GM23338 (cell line): ENCODE measurements around the gene EIF4E2. TPM values are rescaled to one million over a fixed set of nuclear protein-coding genes. Genes with fewer than 3 reads are reported as not detected.

Experiments
- ATAC-seq: fragments of 200-7000 bp; cut with Tn5 transposase; 3 replicates; pipeline ENCODE4 v1.9.1; 2020
- DNase-seq: peaks from one replicate; pipeline ENCODE4 v3.0.0-alpha.2; 2015; ENCODE audit warnings: low spot score
- H2AFZ ChIP-seq: fragments of 200-600 bp; sonication (generic); 2 replicates; pipeline ENCODE4 v1.8.0; 2016; ENCODE audit warnings: antibody characterized with exemption, mild to moderate bottlenecking, moderate library complexity
- H3F3A ChIP-seq: fragments of 200-600 bp; sonication (generic); replicated peaks from 2 replicates; pipeline ENCODE4 v1.8.0; 2017; ENCODE audit warnings: antibody characterized with exemption, mixed run types, low read depth
- H3K27ac ChIP-seq: fragments of 200-600 bp; sonication (generic); 2 replicates; pipeline ENCODE4 v1.6.1; 2016; ENCODE audit warnings: low read depth
- H3K27me3 ChIP-seq: fragments of 200-600 bp; sonication (generic); 2 replicates; pipeline ENCODE4 v1.8.0; 2016; ENCODE audit warnings: mild to moderate bottlenecking, mixed run types, moderate library complexity; ENCODE audit not compliant: insufficient read depth
- H3K36me3 ChIP-seq: fragments of 200-600 bp; sonication (generic); 2 replicates; pipeline ENCODE4 v1.8.0; 2016; ENCODE audit warnings: mild to moderate bottlenecking; ENCODE audit not compliant: insufficient read depth
- H3K4me1 ChIP-seq: fragments of 200-600 bp; sonication (generic); 2 replicates; pipeline ENCODE4 v1.8.0; 2016; ENCODE audit warnings: mild to moderate bottlenecking, moderate library complexity; ENCODE audit not compliant: insufficient read depth
- H3K4me2 ChIP-seq: fragments of 200-600 bp; sonication (generic); 2 replicates; pipeline ENCODE4 v1.7.1; 2017; ENCODE audit warnings: mixed run types
- H3K4me3 ChIP-seq: fragments of 200-600 bp; sonication (generic); 2 replicates; pipeline ENCODE4 v1.6.1; 2016; ENCODE audit warnings: mixed run types
- H3K79me2 ChIP-seq: fragments of 200-600 bp; sonication (generic); replicated peaks from 2 replicates; pipeline ENCODE4 v1.8.0; 2017; ENCODE audit warnings: mild to moderate bottlenecking; ENCODE audit not compliant: insufficient read depth
- H3K9me2 ChIP-seq: fragments of 200-600 bp; sonication (generic); 2 replicates; pipeline ENCODE4 v1.8.0; 2017; ENCODE audit not compliant: insufficient read depth
- H4K20me1 ChIP-seq: fragments of 200-600 bp; sonication (generic); replicated peaks from 2 replicates; pipeline ENCODE4 v1.8.0; 2017; ENCODE audit warnings: mild to moderate bottlenecking; ENCODE audit not compliant: insufficient read depth
- H3K27ac Mint-ChIP-seq: 2 replicates; pipeline ENCODE4 v1.8.0; 2020; ENCODE audit warnings: inconsistent platforms, mild to moderate bottlenecking, moderate library complexity, mixed read lengths
- H3K27me3 Mint-ChIP-seq: 3 replicates; pipeline ENCODE4 v1.8.0; 2022; ENCODE audit warnings: low read depth, mild to moderate bottlenecking, moderate library complexity, mixed read lengths, inconsistent platforms; ENCODE audit not compliant: insufficient read depth, poor library complexity
- H3K36me3 Mint-ChIP-seq: 3 replicates; pipeline ENCODE4 v1.8.0; 2021; ENCODE audit warnings: low read depth, mild to moderate bottlenecking, inconsistent platforms, moderate library complexity, mixed read lengths
- H3K4me1 Mint-ChIP-seq: 3 replicates; pipeline ENCODE4 v1.8.0; 2020; ENCODE audit warnings: mild to moderate bottlenecking, inconsistent platforms, mixed read lengths
- H3K4me3 Mint-ChIP-seq: 3 replicates; pipeline ENCODE4 v1.8.0; 2021; ENCODE audit warnings: moderate library complexity, mild to moderate bottlenecking, inconsistent platforms, mixed read lengths
- H3K9me3 Mint-ChIP-seq: 3 replicates; pipeline ENCODE4 v1.8.0; 2020; ENCODE audit warnings: moderate library complexity, mild to moderate bottlenecking, inconsistent platforms, mixed read lengths
- CREB1 ChIP-seq: fragments of 250-450 bp; sonication (Bioruptor Pico); IDR thresholded peaks from 2 replicates; pipeline ENCODE4 v1.5.0; 2020; ENCODE audit warnings: low read depth, mild to moderate bottlenecking, moderate library complexity
- ETS1 ChIP-seq: IDR thresholded peaks from 2 replicates; pipeline ENCODE4 v1.6.1; 2016; ENCODE audit warnings: antibody characterized with exemption
- EZH2 ChIP-seq: fragments of 200-600 bp; sonication (generic); IDR thresholded peaks from one replicate; pipeline ENCODE4 v1.8.0; 2017; ENCODE audit warnings: antibody characterized with exemption, mild to moderate bottlenecking, low read depth; ENCODE audit not compliant: unreplicated experiment
- NANOG ChIP-seq: IDR thresholded peaks from 2 replicates; pipeline ENCODE4 v1.6.1; 2016; ENCODE audit warnings: antibody characterized with exemption, borderline replicate concordance
- ZNF462 ChIP-seq: fragments of 250-450 bp; sonication (Bioruptor Pico); IDR thresholded peaks from 2 replicates; pipeline ENCODE4 v1.5.0; 2020; ENCODE audit warnings: mild to moderate bottlenecking, moderate library complexity
- polyA plus RNA-seq: library from polyadenylated mRNA; unstranded; fragments of >200 nt; fragmentation: Nextera tagmentation; extraction: Ambion mirVana; gene quantifications from 2 replicates; pipeline ENCODE4 v1.2.1, GENCODE V29; 2016
- total RNA-seq: library from RNA; depleted of rRNA; stranded (reverse); fragments of >200 nt; shearing (Covaris generic); gene quantifications from 2 replicates; pipeline ENCODE4 v1.2.3, GENCODE V29; 2014
- TF ChIP-seq, protein P1 (sequence below): IDR thresholded peaks from one replicate; pipeline ENCODE4 v1.6.1; 2018; ENCODE audit warnings: antibody characterized with exemption; ENCODE audit not compliant: unreplicated experiment

Gene EIF4E2
- total and polyA plus RNA-seq, 2 experiments from 2014 or later, result 68.1 to 152 TPM

GRCh38 chr2:232604535-232604934 lies 54.0 kb downstream of the EIF4E2 start:
- Histone ChIP-seq H4K20me1 (no peaks in the 10 kb centered on the region), H3K4me3 (no peak overlapping the region), H3K27ac (no peak overlapping the region), H3K9me2 (no peaks in the 10 kb centered on the region), H3K4me2 (no peak overlapping the region), H3K36me3 (no peaks in the 10 kb centered on the region), H3F3A (no peaks in the 10 kb centered on the region), H3K79me2 (no peaks in the 10 kb centered on the region), H3K4me1 (no peaks in the 10 kb centered on the region), H3K27me3 (no peaks in the 10 kb centered on the region), H2AFZ (no peak overlapping the region)
- no peak for DNase-seq
- no peaks in the 10 kb centered on the region for H3K36me3 Mint-ChIP-seq
- H3K4me1 Mint-ChIP-seq, result no peaks in the 10 kb centered on the region
- H3K27ac Mint-ChIP-seq, result no peak overlapping the region
- TF ChIP-seq, protein P1, sequence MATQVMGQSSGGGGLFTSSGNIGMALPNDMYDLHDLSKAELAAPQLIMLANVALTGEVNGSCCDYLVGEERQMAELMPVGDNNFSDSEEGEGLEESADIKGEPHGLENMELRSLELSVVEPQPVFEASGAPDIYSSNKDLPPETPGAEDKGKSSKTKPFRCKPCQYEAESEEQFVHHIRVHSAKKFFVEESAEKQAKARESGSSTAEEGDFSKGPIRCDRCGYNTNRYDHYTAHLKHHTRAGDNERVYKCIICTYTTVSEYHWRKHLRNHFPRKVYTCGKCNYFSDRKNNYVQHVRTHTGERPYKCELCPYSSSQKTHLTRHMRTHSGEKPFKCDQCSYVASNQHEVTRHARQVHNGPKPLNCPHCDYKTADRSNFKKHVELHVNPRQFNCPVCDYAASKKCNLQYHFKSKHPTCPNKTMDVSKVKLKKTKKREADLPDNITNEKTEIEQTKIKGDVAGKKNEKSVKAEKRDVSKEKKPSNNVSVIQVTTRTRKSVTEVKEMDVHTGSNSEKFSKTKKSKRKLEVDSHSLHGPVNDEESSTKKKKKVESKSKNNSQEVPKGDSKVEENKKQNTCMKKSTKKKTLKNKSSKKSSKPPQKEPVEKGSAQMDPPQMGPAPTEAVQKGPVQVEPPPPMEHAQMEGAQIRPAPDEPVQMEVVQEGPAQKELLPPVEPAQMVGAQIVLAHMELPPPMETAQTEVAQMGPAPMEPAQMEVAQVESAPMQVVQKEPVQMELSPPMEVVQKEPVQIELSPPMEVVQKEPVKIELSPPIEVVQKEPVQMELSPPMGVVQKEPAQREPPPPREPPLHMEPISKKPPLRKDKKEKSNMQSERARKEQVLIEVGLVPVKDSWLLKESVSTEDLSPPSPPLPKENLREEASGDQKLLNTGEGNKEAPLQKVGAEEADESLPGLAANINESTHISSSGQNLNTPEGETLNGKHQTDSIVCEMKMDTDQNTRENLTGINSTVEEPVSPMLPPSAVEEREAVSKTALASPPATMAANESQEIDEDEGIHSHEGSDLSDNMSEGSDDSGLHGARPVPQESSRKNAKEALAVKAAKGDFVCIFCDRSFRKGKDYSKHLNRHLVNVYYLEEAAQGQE, result no peak
- TF ChIP-seq CREB1 (CRISPR knock-in tag) (no peak), NANOG (no peak), ZNF462 (no peak), ETS1 (no peak), EZH2 (no peak)
- no peaks in the 10 kb centered on the region for H3K9me3 Mint-ChIP-seq
- peaks cover 6% of the 10 kb centered on the region for H3K27me3 Mint-ChIP-seq
- no peak for ATAC-seq
- no peak overlapping the region for H3K4me3 Mint-ChIP-seq
